PC-9 (cell line): ENCODE data around the gene LUZP2. TPM values are rescaled to one million over a fixed set of nuclear protein-coding genes. Genes with fewer than 3 reads are reported as not detected.

Experiments
- BruUV-seq: library from RNA; stranded (reverse); fragments of 400-500 nt; replicated peaks from 2 replicates; lab custom pipeline; 2021; lab: Mats Ljungman, UMichigan
- CTCF ChIA-PET: fragments of 300-600 bp; sonication (Branson Sonifier 250); formaldehyde crosslinking; loops from one replicate; lab custom pipeline; 2022; ENCODE audit warnings: antibody characterized with exemption; lab: Charles Lee
- POLR2A ChIA-PET: fragments of 300-600 bp; sonication (Branson Sonifier 250); formaldehyde crosslinking; loops from one replicate; lab custom pipeline; 2022; ENCODE audit warnings: antibody characterized with exemption; ENCODE audit not compliant: unreplicated experiment; lab: Charles Lee
- DNase-seq, 2 experiments: peaks; one replicate each; pipeline versions ENCODE4 v3.0.0 to v3.0.0-alpha.2; 2015 to 2022; ENCODE audit warnings: mixed read lengths in 1 of 2
- H2AFZ ChIP-seq: fragments of 200-600 bp; sonication (generic); 2 replicates; pipeline ENCODE4 v1.8.1; 2017; ENCODE audit warnings: antibody characterized with exemption
- H3F3A ChIP-seq: fragments of 200-600 bp; sonication (generic); 2 replicates; pipeline ENCODE4 v1.8.1; 2017; ENCODE audit warnings: antibody characterized with exemption, mild to moderate bottlenecking, low read depth; ENCODE audit not compliant: insufficient read depth
- H3K27ac ChIP-seq: fragments of 200-600 bp; sonication (generic); 2 replicates; pipeline ENCODE4 v1.6.1; 2016; ENCODE audit warnings: mixed run types
- H3K27me3 ChIP-seq: fragments of 200-600 bp; sonication (generic); 2 replicates; pipeline ENCODE4 v1.6.1; 2016; ENCODE audit warnings: low read depth, mixed run types; ENCODE audit not compliant: insufficient read depth
- H3K36me3 ChIP-seq: fragments of 200-600 bp; sonication (generic); 2 replicates; pipeline ENCODE4 v1.6.1; 2016; ENCODE audit warnings: low read depth, mixed run types
- H3K4me1 ChIP-seq: fragments of 200-600 bp; sonication (generic); replicated peaks from 2 replicates; pipeline ENCODE4 v1.6.1; 2016; ENCODE audit warnings: mixed run types; ENCODE audit not compliant: insufficient read depth
- H3K4me2 ChIP-seq: fragments of 200-600 bp; sonication (generic); 2 replicates; pipeline ENCODE4 v1.6.1; 2017; ENCODE audit warnings: mixed run types
- H3K4me3 ChIP-seq: fragments of 200-600 bp; sonication (generic); 2 replicates; pipeline ENCODE4 v1.6.1; 2016; ENCODE audit warnings: mixed run types
- H3K79me2 ChIP-seq: fragments of 200-600 bp; sonication (generic); 2 replicates; pipeline ENCODE4 v1.6.1; 2017; ENCODE audit warnings: low read depth, mixed run types
- H3K9me2 ChIP-seq: fragments of 200-600 bp; sonication (generic); 2 replicates; pipeline ENCODE4 v1.8.1; 2017; ENCODE audit warnings: mild to moderate bottlenecking; ENCODE audit not compliant: insufficient read depth
- H3K9me3 ChIP-seq: fragments of 200-600 bp; sonication (generic); 2 replicates; pipeline ENCODE4 v1.8.1; 2016; ENCODE audit warnings: low read depth; ENCODE audit not compliant: insufficient read depth
- H4K20me1 ChIP-seq: fragments of 200-600 bp; sonication (generic); 2 replicates; pipeline ENCODE4 v1.8.1; 2017; ENCODE audit not compliant: insufficient read depth
- CTCF ChIP-seq: fragments of 200-600 bp; sonication (generic); conservative IDR thresholded peaks from 2 replicates; pipeline ENCODE4 v1.6.1; 2017; ENCODE audit warnings: mixed run types, antibody characterized with exemption, mild to moderate bottlenecking, moderate library complexity
- EZH2 ChIP-seq: fragments of 200-600 bp; sonication (generic); IDR thresholded peaks from 2 replicates; pipeline ENCODE4 v1.8.0; 2017; ENCODE audit warnings: antibody characterized with exemption, low read depth
- intact Hi-C: fragments of 100-400 bp; cut with micrococcal nuclease; formaldehyde crosslinking; loops from one replicate; pipeline ENCODE4 v1.10.0; 2022; ENCODE audit not compliant: unreplicated experiment
- total RNA-seq: library from RNA; stranded (reverse); gene quantifications from 2 replicates; pipeline ENCODE4 v1.2.3, GENCODE V29; 2021

Gene LUZP2
- total RNA-seq, 1 experiment from 2014 or later: 0.15 TPM

GRCh38 chr11:24635588-24636290, 138.9 kb downstream of the LUZP2 start:
- peak overlapping the region; percentile 18; the same call in 1 of the 2 replicates for H3K4me2 ChIP-seq
- no peak overlapping the region for H3K4me3 ChIP-seq
- H3K36me3 ChIP-seq: no peaks in the 10 kb centered on the region
- H3K9me3 ChIP-seq: peaks cover 5% of the 10 kb centered on the region; the same call in 1 of the 2 replicates
- peaks cover 35% of the 10 kb centered on the region for H3K4me1 ChIP-seq
- no peak for TF ChIP-seq EZH2
- no peak for TF ChIP-seq CTCF
- no peaks in the 10 kb centered on the region for H3K9me2 ChIP-seq
- H3K27ac ChIP-seq: peak overlapping the region; percentile 45; the same call in 1 of the 2 replicates
- no peaks in the 10 kb centered on the region for H3K27me3 ChIP-seq
- peak; percentile 22 to 74 for DNase-seq
- BruUV-seq: no TSS peak
- ChIA-PET POLR2A (interaction anchor here (0.7 kb wide), 1 partner anchor 51 kb away, joined by 3 read pairs; no protein-coding TSS in a partner anchor), CTCF (interaction anchor here (0.6 kb wide), 1 partner anchor 1050 kb away, joined by 17 read pairs; no protein-coding TSS in a partner anchor)
- H3K79me2 ChIP-seq: no peaks in the 10 kb centered on the region
- 0 out of 2 replicates have a peak, but pooled peaks cover 11% of the 10 kb centered on the region for H3F3A ChIP-seq
- intact Hi-C loops: no loop called here
- H4K20me1 ChIP-seq: no peaks in the 10 kb centered on the region; the same call in 1 of the 2 replicates
- 0 out of 2 replicates have a peak overlapping the region, but pooled peaks have one; percentile 67 for H2AFZ ChIP-seq

- H3F3A ChIP-seq: 0 out of 2 replicates have a peak, but pooled peaks cover 11% of the 10 kb centered on the region
- no peaks in the 10 kb centered on the region for H3K27me3 ChIP-seq
- H3K4me1 ChIP-seq: peaks cover 35% of the 10 kb centered on the region
- no peaks in the 10 kb centered on the region; the same call in 1 of the 2 replicates for H4K20me1 ChIP-seq
- no peak for TF ChIP-seq CTCF
- BruUV-seq: no TSS peak
- CTCF ChIA-PET: no interaction called here
- H2AFZ ChIP-seq: no peak overlapping the region
- H3K4me2 ChIP-seq: peak overlapping the region; percentile 18; the same call in 1 of the 2 replicates
- DNase-seq: no peak
- H3K9me2 ChIP-seq: no peaks in the 10 kb centered on the region
- H3K4me3 ChIP-seq: no peak overlapping the region
- H3K79me2 ChIP-seq: no peaks in the 10 kb centered on the region
- no peaks in the 10 kb centered on the region for H3K36me3 ChIP-seq
- peaks cover 5% of the 10 kb centered on the region; the same call in 1 of the 2 replicates for H3K9me3 ChIP-seq
- intact Hi-C loops: no loop called here
- peak overlapping the region; percentile 45; the same call in 1 of the 2 replicates for H3K27ac ChIP-seq
- POLR2A ChIA-PET: interaction anchor here (0.7 kb wide), 1 partner anchor 51 kb away, joined by 3 read pairs; no protein-coding TSS in a partner anchor
These were observed 139.4 kb downstream of the LUZP2 start for GRCh38 chr11:24636291-24636629.

GRCh38 chr11:24637520-24637919, 140.7 kb downstream of the LUZP2 start:
- H3K27me3 ChIP-seq: no peaks in the 10 kb centered on the region
- H3K27ac ChIP-seq: 0 out of 2 replicates have a peak overlapping the region, but pooled peaks have one; percentile 23
- no TSS peak for BruUV-seq
- 0 out of 2 replicates have a peak, but pooled peaks cover 11% of the 10 kb centered on the region for H3F3A ChIP-seq
- peaks cover 5% of the 10 kb centered on the region; the same call in 1 of the 2 replicates for H3K9me3 ChIP-seq
- CTCF ChIA-PET: no interaction called here
- intact Hi-C loops: no loop called here
- H3K4me2 ChIP-seq: peak overlapping the region; percentile 36; the same call in 1 of the 2 replicates
- no peak overlapping the region for H3K4me3 ChIP-seq
- peak; percentile 24 to 62 for DNase-seq
- H3K36me3 ChIP-seq: no peaks in the 10 kb centered on the region
- H4K20me1 ChIP-seq: no peaks in the 10 kb centered on the region; the same call in 1 of the 2 replicates
- H2AFZ ChIP-seq: no peak overlapping the region; the same call in 1 of the 2 replicates
- H3K4me1 ChIP-seq: peaks cover 35% of the 10 kb centered on the region
- TF ChIP-seq EZH2 (no peak), CTCF (no peak)
- POLR2A ChIA-PET: no interaction called here
- no peaks in the 10 kb centered on the region for H3K79me2 ChIP-seq
- H3K9me2 ChIP-seq: no peaks in the 10 kb centered on the region
